ENCODE data around the gene ENOX1.

DNA sequence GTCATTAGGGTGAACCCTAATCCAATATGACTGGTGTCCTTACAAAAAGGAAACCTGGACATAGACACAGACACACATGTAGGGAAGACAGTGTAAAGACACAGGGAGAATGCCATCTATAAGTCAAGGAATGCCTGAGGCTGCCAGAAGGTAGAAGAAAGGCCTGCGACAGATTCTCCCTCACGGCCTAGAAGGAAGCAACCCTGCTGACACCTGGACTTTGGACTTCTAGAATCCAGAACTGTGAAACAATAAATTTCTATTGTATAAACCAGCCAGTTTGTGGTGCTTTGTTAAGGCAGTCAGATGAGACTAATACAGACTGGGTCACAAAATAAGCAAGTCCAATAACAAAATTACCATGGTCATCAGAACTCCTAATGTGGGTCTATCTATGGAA lies 120.4 kb downstream of the ENOX1 start:
- TF ChIP-seq, protein P1, sequence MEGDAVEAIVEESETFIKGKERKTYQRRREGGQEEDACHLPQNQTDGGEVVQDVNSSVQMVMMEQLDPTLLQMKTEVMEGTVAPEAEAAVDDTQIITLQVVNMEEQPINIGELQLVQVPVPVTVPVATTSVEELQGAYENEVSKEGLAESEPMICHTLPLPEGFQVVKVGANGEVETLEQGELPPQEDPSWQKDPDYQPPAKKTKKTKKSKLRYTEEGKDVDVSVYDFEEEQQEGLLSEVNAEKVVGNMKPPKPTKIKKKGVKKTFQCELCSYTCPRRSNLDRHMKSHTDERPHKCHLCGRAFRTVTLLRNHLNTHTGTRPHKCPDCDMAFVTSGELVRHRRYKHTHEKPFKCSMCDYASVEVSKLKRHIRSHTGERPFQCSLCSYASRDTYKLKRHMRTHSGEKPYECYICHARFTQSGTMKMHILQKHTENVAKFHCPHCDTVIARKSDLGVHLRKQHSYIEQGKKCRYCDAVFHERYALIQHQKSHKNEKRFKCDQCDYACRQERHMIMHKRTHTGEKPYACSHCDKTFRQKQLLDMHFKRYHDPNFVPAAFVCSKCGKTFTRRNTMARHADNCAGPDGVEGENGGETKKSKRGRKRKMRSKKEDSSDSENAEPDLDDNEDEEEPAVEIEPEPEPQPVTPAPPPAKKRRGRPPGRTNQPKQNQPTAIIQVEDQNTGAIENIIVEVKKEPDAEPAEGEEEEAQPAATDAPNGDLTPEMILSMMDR (optimal IDR thresholded peaks at IDR 0.05 in 1 of 3, IDR thresholded peaks at IDR 0.05 in 1 of 3, conservative IDR thresholded peaks at IDR 0.05 in 1 of 3; ENCODE audit: extremely low read depth in 1 of 3, insufficient read depth in 2 of 3, low read length in 3 of 3), result no peak
- no peak for TF ChIP-seq EZH2 (IDR thresholded peaks at IDR 0.05; ENCODE audit: low read length)

All from keratinocyte (primary cell).